Stimulated activated CD8-positive, alpha-beta memory T cell treated with anti-CD3 and anti-CD28 coated beads, Interleukin-7, amount 100 ng/mL, for 24 hours (primary cell): Measurements from ENCODE around the gene DNAAF2.
"Not testable (repeated sequence)": the region's sequence is repeated elsewhere in the genome, so short reads cannot be mapped to it uniquely, and the experiment has no call there.

ENCODE experiments used
- DNase-seq: peaks from one replicate; pipeline ENCODE4 v3.0.0-alpha.2; 2020; ENCODE audit warnings: low read depth

The DNAAF2 gene

GRCh38 chr14:49584981-49585640 is 49.9 kb downstream of the DNAAF2 start:
- DNase-seq: not testable (repeated sequence)

DNA sequence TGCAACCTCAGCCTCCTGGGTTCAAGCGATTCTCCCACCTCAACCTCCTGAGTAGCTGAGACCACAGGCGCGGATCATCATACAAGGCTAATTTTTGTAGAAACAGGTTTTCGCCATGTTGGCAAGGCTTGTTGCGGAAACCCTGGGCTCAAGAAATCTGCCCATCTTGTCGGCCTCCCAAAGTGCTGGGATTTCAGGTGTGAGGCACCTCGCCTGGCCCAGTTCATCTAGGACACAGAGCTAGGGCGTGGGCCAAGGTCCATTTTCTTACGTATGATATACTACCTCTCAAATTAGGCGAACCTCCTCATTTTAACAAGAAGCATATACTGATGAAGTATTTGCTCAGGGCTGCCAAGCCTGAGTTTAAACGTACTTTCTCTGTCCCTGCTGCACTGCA is 51.0 kb downstream of the DNAAF2 start:
- no peak for DNase-seq

DNA sequence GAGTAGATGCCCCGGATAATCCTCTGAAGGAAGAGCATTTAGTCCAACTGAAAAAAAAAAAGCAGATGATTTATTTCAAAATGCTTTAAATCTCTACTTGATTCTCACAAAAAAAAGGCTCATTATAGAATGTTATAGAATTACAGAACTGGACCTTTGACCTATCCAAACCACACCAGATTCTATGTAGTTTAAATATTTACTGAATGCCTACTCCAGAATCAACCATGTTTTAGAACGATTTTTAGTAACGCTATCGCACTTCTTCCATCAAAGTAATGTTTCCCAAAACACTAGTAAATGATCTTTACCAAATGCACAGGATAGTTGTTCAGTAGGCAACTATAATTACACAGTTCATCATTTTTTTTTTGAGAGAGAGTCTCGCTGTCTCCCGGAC is 51.4 kb downstream of the DNAAF2 start:
- DNase-seq: no peak

DNA sequence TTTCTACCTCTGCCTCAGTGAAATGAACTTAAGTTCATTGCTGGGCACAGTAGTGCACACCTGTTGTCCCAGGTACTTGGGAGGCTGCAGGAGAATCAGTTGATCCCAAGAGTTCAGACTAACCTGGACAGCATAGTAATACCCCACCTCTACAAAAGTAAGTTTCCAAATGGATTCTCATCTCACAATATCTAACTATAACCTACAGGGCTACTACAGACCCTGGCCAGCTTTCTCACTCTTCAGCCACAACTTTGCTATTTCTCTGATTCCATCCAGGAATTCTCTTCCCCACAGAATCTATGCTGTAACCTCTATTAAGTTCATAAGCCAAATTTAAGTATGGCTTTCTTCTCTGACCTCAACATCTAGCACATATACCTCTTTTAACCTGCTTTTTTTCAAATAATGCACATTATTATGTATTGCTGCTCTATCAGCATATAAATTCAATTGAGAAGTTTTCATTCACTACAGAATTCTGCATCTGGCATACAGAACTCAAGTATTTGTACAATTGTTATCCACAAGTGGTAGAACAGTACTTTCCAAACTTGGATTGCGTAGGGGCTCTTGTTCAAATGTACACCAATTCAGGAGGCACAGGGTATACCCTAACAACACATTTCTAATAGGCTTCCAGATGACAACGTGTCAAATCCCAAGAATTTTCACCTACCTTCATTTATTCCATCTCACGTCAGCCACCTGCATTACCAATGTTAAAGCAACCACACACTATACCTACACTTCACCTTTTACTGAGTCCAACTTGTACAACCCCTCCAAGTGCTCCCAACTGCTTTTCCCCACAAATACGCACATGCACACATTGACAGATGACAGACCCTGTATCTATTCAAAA is 52.7 kb downstream of the DNAAF2 start:
- no peak for DNase-seq

- no peak for DNase-seq
Measured at GRCh38 chr14:49581209-49582112, 53.6 kb downstream of the DNAAF2 start.

DNA sequence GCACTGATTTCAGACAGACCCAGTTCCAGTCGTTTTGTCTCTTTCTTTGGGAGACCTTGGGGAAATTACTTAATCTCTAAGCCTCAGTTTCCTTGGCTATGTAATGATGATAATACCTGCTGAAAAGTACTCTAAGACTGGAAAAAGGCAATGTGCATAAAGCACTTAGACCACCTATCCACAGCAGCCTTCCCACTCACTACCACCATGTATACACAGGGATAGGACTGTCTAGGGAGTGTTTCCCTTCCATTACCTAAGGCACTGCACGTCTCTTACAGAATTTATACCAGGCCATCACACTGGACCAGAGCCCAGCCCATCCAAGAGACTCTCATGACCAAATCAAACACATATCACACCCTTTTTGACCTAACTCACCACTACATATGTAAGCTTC is 55.2 kb downstream of the DNAAF2 start:
- no peak for DNase-seq

DNA sequence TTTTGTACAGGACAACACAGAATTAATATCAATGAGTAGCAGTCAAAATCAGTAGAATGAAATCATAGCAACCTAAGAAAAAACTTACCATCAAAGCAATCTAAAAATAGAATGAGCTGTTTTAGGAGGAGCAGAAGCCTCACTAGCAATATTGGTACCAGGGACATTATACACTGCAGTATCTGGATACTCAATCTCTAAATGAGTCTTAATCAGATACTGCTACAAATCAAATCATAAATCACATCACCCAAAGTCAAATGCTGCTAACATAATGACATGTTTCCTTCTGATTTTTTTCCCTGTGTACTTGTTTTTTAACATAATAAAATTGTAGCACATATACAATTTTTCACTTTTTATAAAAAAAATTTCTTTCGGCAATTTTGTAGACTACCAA is 56.9 kb downstream of the DNAAF2 start:
- DNase-seq: no peak
